PC-9 (cell line): ENCODE measurements around the gene METTL9. TPM values are rescaled to one million over a fixed set of nuclear protein-coding genes. Genes with fewer than 3 reads are reported as not detected.

Experiments
- BruUV-seq: library from RNA; stranded (reverse); fragments of 400-500 nt; replicated peaks from 2 replicates; lab custom pipeline; 2021; lab: Mats Ljungman, UMichigan
- CTCF ChIA-PET: fragments of 300-600 bp; sonication (Branson Sonifier 250); formaldehyde crosslinking; loops from one replicate; lab custom pipeline; 2022; ENCODE audit warnings: antibody characterized with exemption; lab: Charles Lee
- POLR2A ChIA-PET: fragments of 300-600 bp; sonication (Branson Sonifier 250); formaldehyde crosslinking; loops from one replicate; lab custom pipeline; 2022; ENCODE audit warnings: antibody characterized with exemption; ENCODE audit not compliant: unreplicated experiment; lab: Charles Lee
- DNase-seq, 2 experiments: peaks; one replicate each; pipeline versions ENCODE4 v3.0.0 to v3.0.0-alpha.2; 2015 to 2022; ENCODE audit warnings: mixed read lengths in 1 of 2
- H2AFZ ChIP-seq: fragments of 200-600 bp; sonication (generic); 2 replicates; pipeline ENCODE4 v1.8.1; 2017; ENCODE audit warnings: antibody characterized with exemption
- H3F3A ChIP-seq: fragments of 200-600 bp; sonication (generic); 2 replicates; pipeline ENCODE4 v1.8.1; 2017; ENCODE audit warnings: antibody characterized with exemption, mild to moderate bottlenecking, low read depth; ENCODE audit not compliant: insufficient read depth
- H3K27ac ChIP-seq: fragments of 200-600 bp; sonication (generic); 2 replicates; pipeline ENCODE4 v1.6.1; 2016; ENCODE audit warnings: mixed run types
- H3K27me3 ChIP-seq: fragments of 200-600 bp; sonication (generic); 2 replicates; pipeline ENCODE4 v1.6.1; 2016; ENCODE audit warnings: low read depth, mixed run types; ENCODE audit not compliant: insufficient read depth
- H3K36me3 ChIP-seq: fragments of 200-600 bp; sonication (generic); 2 replicates; pipeline ENCODE4 v1.6.1; 2016; ENCODE audit warnings: low read depth, mixed run types
- H3K4me1 ChIP-seq: fragments of 200-600 bp; sonication (generic); replicated peaks from 2 replicates; pipeline ENCODE4 v1.6.1; 2016; ENCODE audit warnings: mixed run types; ENCODE audit not compliant: insufficient read depth
- H3K4me2 ChIP-seq: fragments of 200-600 bp; sonication (generic); 2 replicates; pipeline ENCODE4 v1.6.1; 2017; ENCODE audit warnings: mixed run types
- H3K4me3 ChIP-seq: fragments of 200-600 bp; sonication (generic); 2 replicates; pipeline ENCODE4 v1.6.1; 2016; ENCODE audit warnings: mixed run types
- H3K79me2 ChIP-seq: fragments of 200-600 bp; sonication (generic); 2 replicates; pipeline ENCODE4 v1.6.1; 2017; ENCODE audit warnings: low read depth, mixed run types
- H3K9me2 ChIP-seq: fragments of 200-600 bp; sonication (generic); 2 replicates; pipeline ENCODE4 v1.8.1; 2017; ENCODE audit warnings: mild to moderate bottlenecking; ENCODE audit not compliant: insufficient read depth
- H3K9me3 ChIP-seq: fragments of 200-600 bp; sonication (generic); 2 replicates; pipeline ENCODE4 v1.8.1; 2016; ENCODE audit warnings: low read depth; ENCODE audit not compliant: insufficient read depth
- H4K20me1 ChIP-seq: fragments of 200-600 bp; sonication (generic); 2 replicates; pipeline ENCODE4 v1.8.1; 2017; ENCODE audit not compliant: insufficient read depth
- CTCF ChIP-seq: fragments of 200-600 bp; sonication (generic); conservative IDR thresholded peaks from 2 replicates; pipeline ENCODE4 v1.6.1; 2017; ENCODE audit warnings: mixed run types, antibody characterized with exemption, mild to moderate bottlenecking, moderate library complexity
- EZH2 ChIP-seq: fragments of 200-600 bp; sonication (generic); IDR thresholded peaks from 2 replicates; pipeline ENCODE4 v1.8.0; 2017; ENCODE audit warnings: antibody characterized with exemption, low read depth
- intact Hi-C: fragments of 100-400 bp; cut with micrococcal nuclease; formaldehyde crosslinking; loops from one replicate; pipeline ENCODE4 v1.10.0; 2022; ENCODE audit not compliant: unreplicated experiment
- total RNA-seq: library from RNA; stranded (reverse); gene quantifications from 2 replicates; pipeline ENCODE4 v1.2.3, GENCODE V29; 2021

METTL9 gene
- total RNA-seq, 1 experiment from 2014 or later: 136 TPM

GRCh38 chr16:21638573-21638975, 39.2 kb downstream of the METTL9 start:
- no TSS peak for BruUV-seq

DNA sequence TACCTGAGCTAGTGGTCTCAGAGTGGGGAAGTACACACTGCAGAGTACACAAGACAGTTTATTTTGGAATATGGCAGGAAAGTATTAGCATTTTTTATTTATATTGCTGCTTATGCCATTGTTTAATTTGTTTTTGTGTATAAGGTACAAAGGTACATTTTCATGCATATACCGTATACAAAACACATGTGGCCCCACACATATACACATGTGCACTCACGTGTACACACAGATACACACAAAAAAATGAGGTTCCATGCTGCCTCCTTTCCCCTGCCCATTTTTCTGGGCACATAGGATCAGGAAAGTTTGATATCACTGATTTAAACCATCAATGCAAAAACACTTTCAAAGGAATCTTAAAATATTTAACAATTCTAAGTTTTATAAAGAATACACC, 40.1 kb downstream of the METTL9 start:
- Histone ChIP-seq H3K79me2 (peaks cover 66% of the 10 kb centered on the region), H2AFZ (no peak overlapping the region), H3K9me2 (no peaks in the 10 kb centered on the region), H3K4me1 (peaks cover 44% of the 10 kb centered on the region), H3K27me3 (no peaks in the 10 kb centered on the region), H3K9me3 (no peaks in the 10 kb centered on the region), H3K27ac (peak overlapping the region; percentile 75), H3K36me3 (no peaks in the 10 kb centered on the region; the same call in 1 of the 2 replicates), H3K4me2 (peak overlapping the region; percentile 53), H4K20me1 (no peaks in the 10 kb centered on the region), H3K4me3 (no peak overlapping the region), H3F3A (peaks cover 45% of the 10 kb centered on the region)
- BruUV-seq: no TSS peak
- POLR2A ChIA-PET: no interaction called here
- CTCF ChIA-PET: interaction anchor here (0.6 kb wide), 1 partner anchor 49 kb away, joined by 3 read pairs; no protein-coding TSS in a partner anchor
- intact Hi-C loops: loop anchor here (5.0 kb wide), 1 partner anchor 42 kb away; the partner anchor contains the start of gene METTL9
- TF ChIP-seq EZH2 (no peak), CTCF (no peak)
- no peak for DNase-seq

More at GRCh38 chr16:21638573-21638975, 39.2 kb downstream of the METTL9 start:
- peak overlapping the region; percentile 53 for H3K4me2 ChIP-seq
- no peak overlapping the region for H3K4me3 ChIP-seq
- peaks cover 53% of the 10 kb centered on the region for H3K4me1 ChIP-seq
- peak in 1 of 2 experiments; percentile 88 for DNase-seq
- no peak for TF ChIP-seq CTCF
- no peak for TF ChIP-seq EZH2
- peaks cover 45% of the 10 kb centered on the region for H3F3A ChIP-seq
- ChIA-PET POLR2A (interaction anchor here (0.5 to 0.6 kb wide), 2 partner anchors 29 to 48 kb away, joined by 3 to 18 read pairs; no protein-coding TSS in a partner anchor), CTCF (no interaction called here)
- no peaks in the 10 kb centered on the region for H3K9me2 ChIP-seq
- peak overlapping the region; percentile 75 for H3K27ac ChIP-seq
- intact Hi-C loops: loop anchor here (5.0 kb wide), 1 partner anchor 41 kb away; the partner anchor contains the start of gene METTL9
- H3K36me3 ChIP-seq: no peaks in the 10 kb centered on the region; the same call in 1 of the 2 replicates
- H3K27me3 ChIP-seq: no peaks in the 10 kb centered on the region
- H4K20me1 ChIP-seq: no peaks in the 10 kb centered on the region
- peaks cover 59% of the 10 kb centered on the region for H3K79me2 ChIP-seq
- H3K9me3 ChIP-seq: no peaks in the 10 kb centered on the region
- no peak overlapping the region for H2AFZ ChIP-seq

GRCh38 chr16:21641916-21642315, 42.5 kb downstream of the METTL9 start:
- no peak for TF ChIP-seq CTCF
- no peak for TF ChIP-seq EZH2
- no peak for DNase-seq
- Histone ChIP-seq H3K4me3 (no peak overlapping the region), H3K79me2 (peaks cover 66% of the 10 kb centered on the region), H3K4me2 (no peak overlapping the region), H3F3A (peaks cover 39% of the 10 kb centered on the region), H3K27me3 (no peaks in the 10 kb centered on the region), H3K9me3 (no peaks in the 10 kb centered on the region), H3K4me1 (peaks cover 31% of the 10 kb centered on the region), H3K27ac (no peak overlapping the region), H4K20me1 (peaks cover 4% of the 10 kb centered on the region; the same call in 1 of the 2 replicates), H3K9me2 (no peaks in the 10 kb centered on the region), H3K36me3 (peaks cover 8% of the 10 kb centered on the region; the same call in 1 of the 2 replicates), H2AFZ (no peak overlapping the region)
- intact Hi-C loops: loop anchor here (5.0 kb wide), 1 partner anchor 1420 kb away; no protein-coding TSS in a partner anchor
- no TSS peak for BruUV-seq
- POLR2A ChIA-PET: no interaction called here
- CTCF ChIA-PET: interaction anchor here (0.6 kb wide), 1 partner anchor 123 kb away, joined by 3 read pairs; no protein-coding TSS in a partner anchor
